Cardiac muscle cell (in vitro differentiated cells and primary cell): ENCODE results near the gene MTURN. TPM values are rescaled to one million over a fixed set of nuclear protein-coding genes. Genes with fewer than 3 reads are reported as not detected.

Experiments
- DNase-seq, 2 donors: peaks; one replicate each; pipeline versions ENCODE4 v3.0.0 to v3.0.0-alpha.2; 2010 to 2017; ENCODE audit warnings: low read depth in 1 of 2, low spot score in 1 of 2
- H3K27ac ChIP-seq: fragments of 200-600 bp; sonication (generic); 2 replicates; pipeline ENCODE4 v1.5.1; 2016
- H3K27me3 ChIP-seq: fragments of 200-600 bp; sonication (generic); 2 replicates; pipeline ENCODE4 v1.6.0; 2016; ENCODE audit warnings: control low read depth
- H3K36me3 ChIP-seq: fragments of 200-600 bp; sonication (generic); 2 replicates; pipeline ENCODE4 v1.5.1; 2016; ENCODE audit warnings: control low read depth
- H3K4me1 ChIP-seq: fragments of 200-600 bp; sonication (generic); 2 replicates; pipeline ENCODE4 v1.8.1; 2017; ENCODE audit warnings: low read depth, mild to moderate bottlenecking, mixed run types
- H3K4me3 ChIP-seq: fragments of 200-600 bp; sonication (generic); 2 replicates; pipeline ENCODE4 v1.5.1; 2016; ENCODE audit warnings: mild to moderate bottlenecking
- H3K9me3 ChIP-seq: fragments of 200-600 bp; sonication (generic); 2 replicates; pipeline ENCODE4 v1.5.1; 2017; ENCODE audit warnings: low read depth, mild to moderate bottlenecking, control low read depth
- CTCF ChIP-seq: IDR thresholded peaks from 2 replicates; pipeline ENCODE4 v1.5.1; 2012; ENCODE audit warnings: low read depth, mild to moderate bottlenecking, low read length
- polyA plus RNA-seq: library from polyadenylated mRNA; unstranded; fragments of >200 nt; fragmentation: Nextera tagmentation; extraction: Ambion mirVana; gene quantifications from 2 replicates; pipeline ENCODE4 v1.2.1, GENCODE V29; 2016
- total RNA-seq: library from RNA; depleted of rRNA; stranded (reverse); fragments of >200 nt; gene quantifications from 2 replicates; pipeline ENCODE4 v1.2.3, GENCODE V29; 2016

The MTURN gene
- total and polyA plus RNA-seq, 2 experiments from 2014 or later: 11.2 to 39.3 TPM

DNA sequence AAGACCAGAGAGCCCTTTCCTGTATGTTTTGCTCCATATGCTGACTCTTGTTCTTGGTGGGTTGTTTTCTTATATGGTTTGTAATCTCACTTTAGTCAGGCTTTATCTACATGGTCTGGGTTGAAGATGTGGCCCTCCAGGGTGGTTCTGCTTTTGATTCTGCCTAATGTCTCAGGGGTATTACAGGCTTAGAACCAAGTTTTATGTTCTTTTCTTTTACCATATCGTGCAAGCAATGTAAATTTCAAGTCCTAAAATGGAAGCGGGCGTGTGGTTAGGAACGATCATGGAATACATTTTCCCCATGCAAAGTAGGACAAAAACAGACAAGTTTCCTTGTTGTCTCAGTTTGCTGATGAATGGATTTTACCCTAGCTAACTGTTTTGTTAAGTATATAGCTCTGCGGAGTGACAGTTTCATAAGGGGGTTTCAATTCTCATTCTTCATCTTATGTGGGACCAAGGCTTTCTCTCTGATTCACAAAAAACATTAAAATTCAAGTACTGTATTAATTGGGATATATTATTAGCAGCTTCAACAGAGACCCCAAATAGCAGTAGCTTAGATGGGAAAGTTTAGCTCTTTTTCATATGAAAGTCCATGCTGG lies 58.7 kb downstream of the MTURN start:
- no peaks in the 10 kb centered on the region for H3K27me3 ChIP-seq
- no peak overlapping the region for H3K4me3 ChIP-seq
- no peaks in the 10 kb centered on the region for H3K9me3 ChIP-seq
- DNase-seq: no peak
- no peak for TF ChIP-seq CTCF
- no peaks in the 10 kb centered on the region for H3K4me1 ChIP-seq
- no peaks in the 10 kb centered on the region for H3K36me3 ChIP-seq
- no peak overlapping the region for H3K27ac ChIP-seq

DNA sequence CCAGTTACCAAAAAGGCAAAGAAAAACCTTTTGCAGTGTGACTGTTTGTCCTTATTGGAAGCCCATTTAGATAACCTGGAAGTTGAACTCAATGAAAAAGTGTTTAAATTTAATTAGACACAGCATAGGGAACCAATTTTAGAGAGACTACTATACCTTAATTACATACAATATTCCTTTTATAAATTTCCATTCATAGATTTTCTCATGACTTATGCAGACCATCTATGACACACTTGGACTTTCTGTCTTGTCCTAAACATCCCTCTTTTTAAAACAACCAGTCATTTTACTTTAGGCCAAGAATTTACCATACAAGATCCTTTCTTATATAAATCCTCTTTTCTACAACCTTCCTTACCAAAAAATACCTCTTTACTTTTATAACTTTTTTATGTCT lies 61.6 kb downstream of the MTURN start:
- H3K9me3 ChIP-seq: no peaks in the 10 kb centered on the region
- H3K27ac ChIP-seq: no peak overlapping the region
- no peak for DNase-seq
- H3K4me3 ChIP-seq: no peak overlapping the region
- TF ChIP-seq CTCF: no peak
- no peaks in the 10 kb centered on the region for H3K36me3 ChIP-seq
- no peaks in the 10 kb centered on the region for H3K4me1 ChIP-seq
- no peaks in the 10 kb centered on the region for H3K27me3 ChIP-seq

GRCh38 chr7:30197438-30197837 lies 62.7 kb downstream of the MTURN start:
- no peak for DNase-seq
- Histone ChIP-seq H3K4me3 (no peak overlapping the region), H3K27ac (no peak overlapping the region), H3K27me3 (no peaks in the 10 kb centered on the region), H3K9me3 (no peaks in the 10 kb centered on the region), H3K4me1 (no peaks in the 10 kb centered on the region), H3K36me3 (no peaks in the 10 kb centered on the region)
- TF ChIP-seq CTCF: no peak

GRCh38 chr7:30199271-30199670 lies 64.5 kb downstream of the MTURN start:
- TF ChIP-seq CTCF: no peak
- no peaks in the 10 kb centered on the region for H3K4me1 ChIP-seq
- DNase-seq: no peak
- H3K36me3 ChIP-seq: no peaks in the 10 kb centered on the region
- H3K27me3 ChIP-seq: no peaks in the 10 kb centered on the region
- H3K9me3 ChIP-seq: no peaks in the 10 kb centered on the region
- H3K27ac ChIP-seq: no peak overlapping the region
- no peak overlapping the region for H3K4me3 ChIP-seq

GRCh38 chr7:30200591-30200990 lies 65.8 kb downstream of the MTURN start:
- Histone ChIP-seq H3K27ac (no peak overlapping the region), H3K36me3 (no peaks in the 10 kb centered on the region), H3K4me1 (no peaks in the 10 kb centered on the region), H3K9me3 (no peaks in the 10 kb centered on the region), H3K27me3 (no peaks in the 10 kb centered on the region), H3K4me3 (no peak overlapping the region)
- no peak for DNase-seq
- no peak for TF ChIP-seq CTCF

- Histone ChIP-seq H3K9me3 (no peaks in the 10 kb centered on the region), H3K27me3 (no peaks in the 10 kb centered on the region), H3K36me3 (no peaks in the 10 kb centered on the region), H3K4me3 (no peak overlapping the region), H3K4me1 (no peaks in the 10 kb centered on the region), H3K27ac (no peak overlapping the region)
- TF ChIP-seq CTCF: no peak
- no peak for DNase-seq
Observed at GRCh38 chr7:30201161-30201666, 66.4 kb downstream of the MTURN start.
